NCI-H1930 (cell line): ENCODE measurements around the gene TRIM17.

ENCODE experiments used
- DNase-seq, 2 experiments: peaks; one replicate each; lab custom pipeline; 2025; lab: John Stamatoyannopoulos, UW

Gene TRIM17

GRCh38 chr1:228417061-228417460 lies 400 bp upstream of the TRIM17 start:
- no peak for DNase-seq

- no peak for DNase-seq
Observed at GRCh38 chr1:228415853-228416216, 826 bp downstream of the TRIM17 start.

- DNase-seq, result no peak
Observed at GRCh38 chr1:228415221-228415620, 1.4 kb downstream of the TRIM17 start.

- DNase-seq, result no peak
Observed at GRCh38 chr1:228414511-228415211, 2.0 kb downstream of the TRIM17 start.

DNA sequence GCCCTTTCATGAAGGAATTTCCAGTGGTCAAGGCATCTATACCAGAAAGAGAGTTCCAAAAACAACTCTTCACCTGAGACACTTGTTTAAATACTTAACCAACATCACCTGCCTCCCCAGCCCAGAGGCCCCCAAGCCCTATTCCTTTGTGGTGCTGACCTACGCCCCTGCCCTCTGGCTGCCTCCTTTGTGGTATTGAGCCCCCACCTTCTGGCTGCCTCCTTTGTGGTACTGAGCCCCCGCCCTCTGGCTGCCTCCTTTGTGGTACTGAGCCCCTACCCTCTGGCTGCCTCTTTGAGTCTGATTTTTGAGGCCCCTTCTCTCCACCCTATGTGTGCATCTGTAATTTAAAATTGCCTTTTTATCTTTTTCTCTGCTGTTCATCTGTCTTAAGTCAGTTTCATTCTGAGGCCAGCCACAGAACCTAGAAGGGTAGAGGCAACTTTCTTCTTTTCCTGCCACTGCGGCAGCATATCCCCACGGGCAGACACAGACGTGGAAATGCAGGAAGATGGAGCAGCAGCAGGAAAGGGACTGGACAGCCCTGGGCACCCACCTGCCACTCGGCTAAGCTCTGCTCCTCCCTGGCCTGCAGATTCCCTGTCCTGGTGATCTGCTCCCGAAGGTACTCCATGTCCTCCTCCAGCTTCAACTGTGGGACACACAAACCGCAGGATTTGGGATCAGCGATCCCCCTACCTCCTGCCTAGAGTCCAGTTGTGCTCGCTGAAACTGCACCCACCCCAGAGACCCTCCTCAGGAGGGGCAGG lies 3.2 kb downstream of the TRIM17 start:
- no peak for DNase-seq

DNA sequence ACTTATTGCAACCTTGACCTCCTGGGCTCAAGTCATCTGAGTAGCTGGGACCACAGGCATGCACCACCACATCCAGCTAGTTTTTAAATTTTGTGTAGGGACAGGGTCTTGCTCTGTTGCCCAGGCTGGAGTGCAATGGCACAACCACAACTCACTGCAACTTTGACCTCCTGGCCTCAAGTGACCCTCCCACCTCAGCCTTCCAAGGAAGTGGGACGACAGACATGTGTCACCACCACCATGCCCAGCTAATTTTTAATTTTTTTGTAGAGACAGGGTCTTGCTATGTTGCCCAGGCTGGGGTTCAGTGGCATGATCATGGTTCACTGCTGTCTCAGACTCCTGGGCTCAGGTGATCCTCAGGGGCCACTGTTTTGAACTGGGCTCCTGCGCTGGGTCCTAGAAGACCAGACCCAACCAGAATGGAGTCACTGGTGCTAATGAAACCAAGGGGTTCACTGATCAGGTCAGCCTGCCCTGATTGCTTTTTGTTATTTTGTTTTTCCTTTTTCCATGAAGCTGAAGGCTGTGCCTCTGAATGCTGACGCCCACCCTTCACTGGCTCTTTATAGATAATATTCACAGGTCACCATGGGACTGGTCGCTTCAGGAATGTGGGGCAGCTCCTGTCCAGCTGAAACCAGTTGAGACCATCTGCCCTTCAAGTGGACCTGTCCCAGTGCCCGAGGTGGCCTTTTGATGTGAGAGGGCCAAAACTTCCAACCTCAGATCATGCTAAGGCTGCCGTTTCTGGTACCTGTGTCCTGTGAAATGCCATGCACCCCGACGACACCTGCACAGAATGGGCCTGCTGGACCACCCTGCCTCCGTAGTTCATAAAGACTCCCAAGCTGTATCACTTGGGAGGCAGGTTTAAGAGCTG lies 4.9 kb downstream of the TRIM17 start:
- no peak for DNase-seq

- no peak for DNase-seq
Observed at GRCh38 chr1:228411121-228411520, 5.5 kb downstream of the TRIM17 start.

DNA sequence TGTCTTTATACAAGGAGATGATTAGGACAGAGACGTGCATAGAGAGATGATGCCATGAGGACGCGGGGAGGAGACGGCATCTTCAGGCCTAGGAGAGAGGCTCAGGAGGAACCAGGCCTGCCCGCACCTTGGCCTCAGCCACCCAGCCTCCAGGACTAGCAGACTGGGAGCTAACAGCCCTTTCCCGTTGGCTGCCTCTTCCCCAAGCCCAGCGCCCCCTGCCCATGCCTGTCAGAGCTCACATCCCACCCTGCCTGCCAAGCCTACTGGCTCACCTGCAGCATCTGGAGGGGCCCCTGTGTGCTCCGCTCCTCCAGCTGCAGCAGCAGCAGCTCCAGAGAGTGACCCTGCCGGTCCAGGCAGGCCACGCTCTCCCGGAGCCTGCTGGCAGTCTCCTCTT lies 6.0 kb downstream of the TRIM17 start:
- DNase-seq, result no peak

GRCh38 chr1:228410015-228410414 lies 6.6 kb downstream of the TRIM17 start:
- no peak for DNase-seq

GRCh38 chr1:228408869-228409805 lies 7.5 kb downstream of the TRIM17 start:
- DNase-seq, result no peak

DNA sequence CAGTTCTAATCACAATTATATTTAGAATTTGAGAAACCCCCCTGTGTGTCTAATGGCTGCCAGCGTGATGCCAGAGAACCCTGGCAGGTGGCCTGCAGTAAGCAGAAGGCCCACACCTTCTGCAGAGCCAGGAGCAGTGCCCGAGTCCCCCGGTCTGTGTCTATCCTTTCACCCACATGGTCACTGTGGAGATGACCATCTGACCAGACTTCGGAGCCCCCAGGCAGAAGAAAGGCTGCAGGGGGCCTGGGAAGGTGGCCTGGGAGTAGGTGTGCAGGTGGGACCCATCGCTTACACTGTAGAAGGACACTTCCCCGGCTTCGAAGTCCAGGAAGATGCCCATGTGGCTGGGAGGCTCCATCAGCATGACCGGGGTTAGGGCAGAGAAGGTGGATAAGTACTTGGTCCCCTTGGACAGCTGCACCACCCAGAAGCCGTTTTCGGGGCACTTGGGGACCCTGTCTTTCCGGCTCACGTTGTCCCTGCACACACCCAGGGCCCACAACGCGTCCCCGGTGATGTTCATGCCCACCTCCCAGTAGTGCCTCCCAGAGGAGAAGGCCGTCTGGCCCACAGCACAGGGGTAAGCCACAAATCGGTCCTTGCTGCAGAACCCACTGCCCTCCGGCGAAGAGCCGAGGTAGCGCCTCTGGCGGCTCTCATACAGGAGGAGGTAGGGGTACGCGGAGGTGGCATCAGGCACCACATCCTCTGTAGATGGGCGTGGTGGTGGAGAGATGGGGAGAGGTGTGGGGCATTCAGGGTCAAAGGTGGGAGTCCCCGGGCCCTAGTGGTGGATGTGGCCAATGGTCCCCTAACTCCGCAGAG lies 8.4 kb downstream of the TRIM17 start:
- no peak for DNase-seq

- DNase-seq, result no peak
Observed at GRCh38 chr1:228407106-228408040, 9.3 kb downstream of the TRIM17 start.

GRCh38 chr1:228405979-228406228 lies 10.8 kb downstream of the TRIM17 start:
- DNase-seq, result no peak

DNA sequence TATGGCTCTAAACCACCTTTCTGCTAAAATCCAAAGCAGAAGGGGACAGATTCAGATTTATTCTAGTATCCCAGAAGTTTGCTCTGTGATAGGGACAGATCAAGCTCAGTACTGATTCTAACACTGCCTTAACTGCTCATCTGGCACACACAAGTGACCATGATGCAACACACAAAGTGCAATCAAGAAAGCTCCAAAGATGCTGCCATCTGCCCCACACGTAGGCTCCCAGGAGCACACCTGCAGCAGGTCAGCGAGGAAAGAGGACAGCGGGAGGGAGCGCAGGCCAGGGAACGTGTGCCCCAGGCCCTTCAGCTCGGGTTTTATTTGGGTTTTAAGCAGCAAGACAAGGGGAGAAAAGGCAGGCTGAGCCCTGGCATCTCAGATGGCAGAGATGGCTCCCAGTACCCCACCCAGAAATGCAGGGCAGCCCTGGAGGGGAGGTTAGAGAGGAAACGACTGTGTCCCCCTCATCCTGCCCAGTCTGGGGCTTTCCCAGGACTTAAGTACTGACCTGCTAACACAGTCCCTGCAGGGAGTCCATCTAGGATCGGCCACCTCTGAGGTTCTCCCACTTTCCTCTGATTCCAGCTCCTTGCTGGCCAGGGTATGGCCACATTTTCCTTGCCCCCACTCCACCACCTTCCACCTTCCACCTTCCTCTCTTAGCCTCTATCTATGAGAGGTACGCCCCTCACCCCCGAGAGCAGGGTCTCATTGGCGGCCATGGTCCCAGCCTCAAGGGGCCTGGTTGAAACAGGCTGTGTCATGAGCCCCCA lies 11.3 kb downstream of the TRIM17 start:
- DNase-seq, result no peak

GRCh38 chr1:228404107-228404720 lies 12.4 kb downstream of the TRIM17 start:
- DNase-seq, result no peak

DNA sequence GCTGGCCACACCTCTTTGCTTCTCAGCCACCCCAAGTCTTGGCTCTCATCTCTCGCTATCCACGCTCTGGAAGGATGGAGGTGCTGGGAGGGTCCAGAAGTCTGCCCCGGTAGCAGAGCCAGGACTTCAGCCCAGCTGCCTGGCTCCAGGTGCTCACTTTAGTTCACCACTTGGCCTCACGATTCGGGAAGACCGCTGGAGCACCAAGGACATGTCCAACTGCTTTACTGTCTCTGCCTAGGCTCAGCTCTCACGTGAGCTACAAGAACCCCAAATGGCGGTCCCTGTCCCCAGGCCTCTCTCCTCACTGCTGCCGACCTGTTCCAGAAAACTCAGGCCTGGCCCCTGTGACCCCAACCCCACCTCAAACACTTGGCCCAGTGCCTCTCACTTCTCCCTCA lies 13.4 kb downstream of the TRIM17 start:
- no peak for DNase-seq

- no peak for DNase-seq
Observed at GRCh38 chr1:228402641-228403025, 14.0 kb downstream of the TRIM17 start.

- DNase-seq, result no peak
Observed at GRCh38 chr1:228401782-228402640, 14.7 kb downstream of the TRIM17 start.
